NCI-H446 treated with DMSO at 0.1 percent for 48 hours (cell line): ENCODE results near the gene TRIO.

Experiments
- DNase-seq: peaks from one replicate; lab custom pipeline; 2025; lab: John Stamatoyannopoulos, UW

TRIO gene

DNA sequence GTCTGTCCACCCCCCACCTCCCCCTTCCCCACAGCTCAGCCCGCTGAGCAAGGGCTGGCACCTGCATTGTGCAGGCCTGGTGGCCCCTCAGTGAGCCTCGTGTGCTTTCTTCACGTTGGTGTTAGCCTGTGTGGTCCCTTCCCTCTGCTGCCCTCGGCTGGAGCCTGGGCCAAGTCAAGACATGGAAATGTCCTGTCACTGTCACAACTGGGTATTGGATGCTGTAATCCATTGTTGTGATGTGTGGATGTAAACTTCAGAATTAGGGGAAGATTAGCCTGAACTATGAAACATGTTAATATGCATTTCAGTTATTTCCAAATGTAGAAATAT, 103.9 kb downstream of the TRIO start:
- DNase-seq: no peak

GRCh38 chr5:14249258-14250082, 106.3 kb downstream of the TRIO start:
- DNase-seq: no peak

DNA sequence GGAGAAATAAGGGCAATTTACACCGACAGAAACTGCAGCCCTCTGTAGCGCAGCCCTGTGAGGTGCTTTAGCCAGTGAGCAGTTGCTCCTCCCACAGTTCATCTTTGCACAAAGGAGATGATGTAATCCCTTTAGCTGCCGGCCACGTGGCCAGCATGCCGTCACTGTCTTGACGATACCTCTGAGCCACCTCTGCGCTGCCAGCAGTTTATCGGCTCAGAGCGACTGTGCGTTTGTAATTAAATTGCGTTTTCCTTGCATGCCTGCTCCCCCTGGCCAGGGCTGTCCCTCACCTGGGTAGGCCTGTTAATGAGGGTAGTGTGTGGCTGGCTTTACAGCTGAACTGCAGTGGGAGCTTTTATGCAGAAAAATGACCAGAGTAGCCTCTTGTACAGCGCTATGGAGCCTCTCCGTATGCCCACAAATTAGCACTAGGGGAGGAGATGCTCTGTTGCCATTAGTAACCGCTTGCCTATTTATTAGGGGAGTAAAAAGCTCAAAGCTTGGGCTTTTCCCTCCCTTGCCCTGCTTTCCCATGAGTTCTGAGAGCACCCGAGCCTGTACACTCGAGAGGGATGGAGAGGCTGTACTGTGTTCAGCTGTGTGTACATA, 107.0 kb downstream of the TRIO start:
- peak; percentile 40 for DNase-seq

GRCh38 chr5:14250748-14251701, 107.9 kb downstream of the TRIO start:
- DNase-seq: no peak

- DNase-seq: no peak
These were observed 108.6 kb downstream of the TRIO start for GRCh38 chr5:14251733-14252132.

- DNase-seq: no peak
These were observed 109.7 kb downstream of the TRIO start for GRCh38 chr5:14252793-14253192.

- DNase-seq: no peak
These were observed 111.5 kb downstream of the TRIO start for GRCh38 chr5:14254686-14255085.

DNA sequence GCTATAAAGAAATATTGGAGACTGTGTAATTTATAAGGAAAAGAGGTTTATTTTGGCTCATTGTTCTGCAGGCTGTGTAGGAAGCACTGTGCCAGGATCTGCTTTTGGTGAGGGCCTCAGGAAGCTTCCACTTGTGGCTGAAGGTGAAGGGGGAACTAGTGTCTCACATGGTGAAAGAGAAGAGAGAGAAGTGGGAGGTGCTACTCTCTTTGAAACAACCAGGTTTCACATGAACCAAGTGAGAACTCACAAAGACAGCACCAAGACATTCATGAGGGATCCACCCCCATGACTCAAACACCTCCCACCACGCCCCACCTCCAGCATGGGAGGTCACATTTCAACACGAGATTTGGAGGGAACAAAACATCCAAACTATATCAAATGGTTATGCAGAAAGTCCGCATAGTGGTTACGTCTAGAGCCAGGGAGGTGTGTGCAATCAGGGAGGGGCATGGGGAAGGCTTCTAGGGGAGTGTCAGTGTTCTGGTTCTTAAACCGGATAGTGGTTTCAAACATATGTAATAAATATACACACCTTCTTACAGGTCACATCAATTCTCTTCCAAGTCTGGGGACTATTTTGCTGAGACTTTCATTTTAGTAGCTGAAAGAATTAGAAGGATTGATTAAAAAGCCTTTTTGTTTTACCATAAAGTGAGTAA, 113.0 kb downstream of the TRIO start:
- no peak for DNase-seq

DNA sequence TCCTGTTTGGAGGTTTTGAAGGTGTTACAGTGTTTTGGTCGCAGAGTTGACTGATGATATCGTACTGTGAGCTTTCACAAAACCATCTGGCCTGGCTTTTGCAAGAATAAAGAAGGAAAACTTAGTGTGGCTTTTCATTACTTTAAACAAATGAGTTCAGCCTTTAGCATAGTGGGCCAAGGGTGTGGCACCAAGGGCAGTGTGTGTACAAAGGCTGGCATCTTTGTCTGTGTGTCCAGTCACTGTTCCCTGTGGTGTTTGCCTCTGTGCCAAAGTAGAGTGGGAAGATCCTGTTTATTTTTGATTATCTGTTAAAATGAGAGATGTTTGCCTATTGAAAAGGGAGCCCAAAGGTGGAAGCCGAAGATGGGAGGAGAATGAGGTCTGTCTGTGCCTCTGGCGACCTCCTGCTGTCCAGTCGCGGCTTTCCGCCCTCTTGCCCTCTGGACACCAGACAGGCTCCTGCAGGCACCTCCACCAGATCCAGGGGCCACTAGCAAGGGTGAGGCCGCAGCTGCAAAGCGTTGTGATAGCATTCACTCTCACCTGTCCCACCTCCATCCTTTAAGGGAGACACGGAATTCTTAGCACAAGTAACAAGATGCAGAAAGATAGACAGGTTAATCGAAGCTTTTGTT, 113.7 kb downstream of the TRIO start:
- DNase-seq: no peak

DNA sequence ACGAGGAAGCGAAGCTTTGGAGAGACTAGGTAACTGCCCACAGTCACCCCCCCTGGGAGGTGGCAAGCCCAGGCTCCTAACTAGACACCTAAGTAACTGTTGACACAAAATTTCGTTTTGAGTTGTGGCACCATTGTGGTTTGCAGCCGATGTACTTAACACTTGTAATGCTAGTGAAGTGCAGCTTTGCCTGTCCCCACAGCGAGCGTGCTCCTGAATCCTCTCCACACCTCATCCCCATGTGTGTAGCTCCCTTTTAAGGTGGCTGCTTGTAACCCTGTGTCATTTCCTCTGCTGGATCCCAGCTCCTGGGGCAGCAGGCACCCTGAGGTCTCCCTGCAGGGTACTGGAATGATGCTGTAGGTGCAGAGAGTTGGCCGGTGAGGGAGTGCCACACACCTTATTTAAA, 114.9 kb downstream of the TRIO start:
- DNase-seq: no peak

- no peak for DNase-seq
These were observed 115.7 kb downstream of the TRIO start for GRCh38 chr5:14258840-14259239.

DNA sequence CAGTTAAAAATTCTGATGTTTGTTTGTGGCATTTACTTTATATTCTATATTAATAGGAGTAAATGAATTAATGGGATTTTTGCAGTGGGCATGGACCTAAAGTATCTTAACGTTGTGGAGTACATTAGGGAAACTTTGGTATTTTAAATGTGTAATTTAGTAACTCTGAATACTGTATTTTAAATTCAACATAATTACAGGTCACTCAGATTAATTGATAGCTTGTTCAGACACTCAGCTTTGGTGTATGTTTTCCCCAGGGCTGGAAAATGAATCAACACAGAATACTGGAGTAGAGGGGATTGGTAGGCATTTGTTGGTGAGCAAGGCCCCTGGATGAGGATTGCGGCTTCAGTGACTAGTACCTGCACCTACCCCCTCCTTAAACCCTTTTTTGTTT, 117.5 kb downstream of the TRIO start:
- DNase-seq: no peak

DNA sequence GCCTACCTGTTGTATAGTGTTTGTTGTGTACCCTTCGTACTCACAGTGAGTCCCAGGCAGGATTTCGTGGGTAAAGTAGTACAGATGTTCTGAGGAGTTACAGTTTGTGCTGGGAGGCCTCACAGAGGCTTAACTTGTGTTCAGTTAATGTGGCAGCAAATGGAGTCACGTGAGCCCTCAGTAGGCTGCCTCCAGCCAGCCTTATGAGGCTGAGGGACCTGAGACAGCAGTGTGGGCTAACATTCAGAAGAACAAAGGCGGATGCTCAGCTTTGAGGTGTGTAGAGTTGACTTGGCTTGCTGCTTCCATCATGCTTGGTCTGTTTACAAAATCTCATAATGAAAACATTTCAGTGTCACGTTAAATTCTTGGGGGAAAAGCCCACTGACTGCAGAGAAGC, 118.1 kb downstream of the TRIO start:
- no peak for DNase-seq

DNA sequence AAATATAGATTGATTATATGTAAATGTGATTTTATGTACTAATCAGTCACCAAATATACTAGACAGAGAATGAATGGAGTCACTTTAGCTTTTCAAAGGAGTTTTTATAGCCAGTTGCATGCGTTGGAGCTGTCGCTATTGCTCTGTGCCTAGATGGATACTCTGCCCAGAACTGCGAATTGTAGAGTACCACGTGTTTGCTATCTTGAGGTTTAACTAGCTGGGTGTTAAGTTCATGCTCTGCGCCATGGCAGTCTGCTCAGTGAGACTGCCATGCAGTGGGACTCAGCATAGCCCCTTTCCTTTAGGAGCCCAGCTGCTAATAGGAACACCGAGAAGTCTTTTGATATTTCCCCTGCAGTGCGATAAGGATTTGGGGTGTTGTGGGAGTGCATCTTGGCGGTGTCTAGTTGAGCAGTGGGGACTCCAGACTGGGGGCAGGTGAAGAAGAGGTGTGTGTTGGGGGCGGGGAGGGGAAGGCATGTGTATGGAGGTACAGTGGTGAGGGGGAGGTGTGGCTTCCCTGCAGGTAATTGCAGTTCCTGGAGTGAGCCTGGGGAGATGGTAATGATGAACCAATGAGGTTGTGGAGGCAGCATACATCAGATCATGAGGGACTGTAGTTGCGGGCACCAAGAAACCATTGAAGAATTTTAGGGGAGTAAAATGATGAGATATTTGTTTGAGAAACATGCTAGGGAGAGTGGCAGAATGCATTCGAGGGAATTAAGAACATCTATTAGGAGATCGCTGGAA, 118.9 kb downstream of the TRIO start:
- no peak for DNase-seq

DNA sequence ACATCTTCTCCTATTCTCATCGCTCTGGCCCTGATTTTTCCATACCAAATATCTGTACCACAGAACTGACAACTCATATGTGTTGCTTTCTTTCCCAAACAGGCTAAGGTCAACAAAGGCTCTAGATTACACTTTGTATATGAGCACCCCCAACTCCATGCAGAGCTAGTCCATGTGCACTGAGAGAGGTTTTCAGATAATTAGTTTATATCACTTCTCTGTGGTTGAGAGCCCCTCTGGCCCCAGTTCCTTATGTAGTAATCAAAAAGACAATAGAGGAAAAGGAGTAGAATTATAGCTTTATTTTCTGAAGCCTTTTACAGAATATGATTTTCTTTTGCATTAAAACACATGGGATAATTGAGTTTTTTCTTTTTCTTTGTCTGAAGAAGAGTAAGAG, 120.0 kb downstream of the TRIO start:
- no peak for DNase-seq

GRCh38 chr5:14263699-14264098, 120.6 kb downstream of the TRIO start:
- no peak for DNase-seq

DNA sequence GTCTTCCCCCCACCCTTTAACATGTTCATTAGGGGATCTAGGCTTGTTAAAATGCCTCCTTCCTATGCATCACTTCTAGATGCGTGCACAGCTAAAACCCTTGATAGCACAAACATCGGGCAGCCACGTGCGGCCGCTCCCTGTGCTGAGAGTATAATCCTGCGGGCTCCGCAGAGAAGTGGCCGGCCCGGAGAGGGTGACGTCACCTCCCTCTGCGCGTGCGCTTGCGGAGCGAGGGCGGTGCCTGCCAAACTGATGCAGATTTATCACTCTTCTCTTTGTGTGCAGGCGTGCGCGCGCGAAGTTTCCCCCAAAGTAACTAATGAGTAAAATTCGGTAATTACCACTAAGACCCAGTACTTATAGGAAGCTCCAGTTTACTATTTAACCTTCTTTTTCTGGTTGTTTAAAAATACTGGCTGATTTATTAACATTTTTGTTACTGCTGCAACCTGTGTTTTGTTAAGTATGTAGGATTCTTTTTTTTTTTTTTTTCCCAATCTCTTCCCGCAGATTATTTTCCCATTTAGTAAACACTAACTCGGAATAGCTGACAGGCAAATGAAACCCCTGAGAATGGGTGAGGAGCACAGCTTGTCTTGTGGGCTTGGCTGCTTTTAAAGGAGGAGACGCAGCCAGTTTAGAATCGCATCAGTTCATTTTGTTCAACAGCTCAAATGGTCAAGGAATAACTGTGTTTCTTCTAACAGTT, 121.6 kb downstream of the TRIO start:
- peak; percentile 97 for DNase-seq

GRCh38 chr5:14265570-14265969, 122.4 kb downstream of the TRIO start:
- peak; percentile 58 for DNase-seq

GRCh38 chr5:14266171-14266570, 123.0 kb downstream of the TRIO start:
- DNase-seq: no peak

DNA sequence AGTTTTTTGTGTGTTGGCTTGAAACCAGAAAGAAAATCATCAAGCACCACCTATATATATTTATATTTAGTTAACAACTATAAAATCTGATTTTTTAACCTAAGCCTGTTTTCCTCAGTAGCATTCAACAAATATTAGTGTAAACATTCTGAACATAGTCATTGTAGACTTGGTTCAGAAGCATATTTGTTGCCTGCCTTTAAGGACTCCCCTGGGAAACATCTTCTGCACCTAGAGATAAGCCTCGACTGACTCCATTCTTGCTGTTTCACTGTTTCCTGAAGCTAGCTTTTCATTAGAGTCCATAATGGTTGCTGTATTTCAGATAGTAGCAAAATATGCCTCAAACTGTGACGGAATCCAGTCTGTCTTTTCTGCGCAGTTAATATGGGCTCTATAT, 123.5 kb downstream of the TRIO start:
- DNase-seq: no peak
